Measurements from ENCODE around the gene ST3GAL3. TPM values are rescaled to one million over a fixed set of nuclear protein-coding genes. Genes with fewer than 3 reads are reported as not detected.

The ST3GAL3 gene
- total and polyA plus RNA-seq, 8 donors = 5.6 to 11.4 (median 8.6) TPM

DNA sequence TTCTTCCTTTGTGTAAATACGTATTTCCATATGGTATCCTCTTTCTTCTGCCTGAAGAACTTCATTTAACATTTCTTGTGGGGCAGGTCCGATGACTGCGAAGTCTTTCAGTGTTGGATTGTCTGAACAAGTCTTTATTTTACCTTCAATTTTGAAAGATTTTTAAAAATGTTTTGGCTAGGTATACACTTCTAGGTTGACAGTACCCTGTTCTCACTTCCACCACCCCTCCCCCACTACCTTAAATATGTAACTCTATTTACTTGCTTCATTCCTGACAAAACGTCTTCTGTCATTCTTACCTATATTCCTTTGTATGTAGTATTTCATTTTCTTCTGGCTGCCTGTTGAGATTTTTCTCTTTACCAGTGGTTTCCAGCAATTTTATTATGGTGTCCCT, 140.5 kb downstream of the ST3GAL3 start:
- FAIRE-seq = no peak
- Histone ChIP-seq H3K36me3 (no peaks in the 10 kb centered on the region), H3K27ac (no peak overlapping the region), H3K4me3 (no peak overlapping the region), H3K9me3 (no peaks in the 10 kb centered on the region), H3K4me1 (peaks cover 0 to 2% (median 0%) of the 10 kb centered on the region in 3 donors), H3K27me3 (no peaks in the 10 kb centered on the region)
- ATAC-seq = no peak
- TF ChIP-seq, protein P1, sequence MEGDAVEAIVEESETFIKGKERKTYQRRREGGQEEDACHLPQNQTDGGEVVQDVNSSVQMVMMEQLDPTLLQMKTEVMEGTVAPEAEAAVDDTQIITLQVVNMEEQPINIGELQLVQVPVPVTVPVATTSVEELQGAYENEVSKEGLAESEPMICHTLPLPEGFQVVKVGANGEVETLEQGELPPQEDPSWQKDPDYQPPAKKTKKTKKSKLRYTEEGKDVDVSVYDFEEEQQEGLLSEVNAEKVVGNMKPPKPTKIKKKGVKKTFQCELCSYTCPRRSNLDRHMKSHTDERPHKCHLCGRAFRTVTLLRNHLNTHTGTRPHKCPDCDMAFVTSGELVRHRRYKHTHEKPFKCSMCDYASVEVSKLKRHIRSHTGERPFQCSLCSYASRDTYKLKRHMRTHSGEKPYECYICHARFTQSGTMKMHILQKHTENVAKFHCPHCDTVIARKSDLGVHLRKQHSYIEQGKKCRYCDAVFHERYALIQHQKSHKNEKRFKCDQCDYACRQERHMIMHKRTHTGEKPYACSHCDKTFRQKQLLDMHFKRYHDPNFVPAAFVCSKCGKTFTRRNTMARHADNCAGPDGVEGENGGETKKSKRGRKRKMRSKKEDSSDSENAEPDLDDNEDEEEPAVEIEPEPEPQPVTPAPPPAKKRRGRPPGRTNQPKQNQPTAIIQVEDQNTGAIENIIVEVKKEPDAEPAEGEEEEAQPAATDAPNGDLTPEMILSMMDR (IDR thresholded peaks at IDR 0.05) = no peak
- DNase-seq = no peak
- intact Hi-C loops (cut with DNase I) = no loop called here
- 94 to 95% methylated on average over 4 of the region's 4 CpGs for WGBS, 2 donors

DNA sequence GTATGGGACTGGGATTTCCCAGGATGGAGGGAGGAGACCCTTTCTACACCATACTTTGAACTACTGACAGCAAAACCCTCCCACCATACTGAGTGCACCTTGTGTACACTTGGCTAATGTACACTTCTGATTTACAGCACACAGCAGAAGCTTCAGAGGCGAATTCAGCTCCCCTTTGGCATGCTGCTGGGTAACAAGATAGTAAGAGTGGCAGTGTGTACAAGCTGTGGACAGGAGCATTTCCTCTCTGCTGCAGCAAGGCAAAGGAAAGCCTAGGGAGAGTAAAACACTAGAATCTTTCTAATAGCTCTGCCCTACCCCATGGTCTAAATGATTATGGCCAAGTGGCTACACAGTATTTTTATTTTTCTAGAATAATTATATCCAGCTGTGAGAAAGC, 142.3 kb downstream of the ST3GAL3 start:
- Histone ChIP-seq H3K4me3 (no peak overlapping the region), H3K36me3 (no peaks in the 10 kb centered on the region), H3K27ac (no peak overlapping the region), H3K27me3 (no peaks in the 10 kb centered on the region), H3K9me3 (no peaks in the 10 kb centered on the region), H3K4me1 (peaks cover 0 to 6% (median 0%) of the 10 kb centered on the region in 3 donors)
- WGBS, 2 donors = 55 to 56% methylated on average over 1 of the region's 1 CpG
- TF ChIP-seq, protein P1 (IDR thresholded peaks at IDR 0.05) = no peak
- intact Hi-C loops (cut with DNase I) = no loop called here
- DNase-seq = no peak
- ATAC-seq = no peak
- no peak for FAIRE-seq

DNA sequence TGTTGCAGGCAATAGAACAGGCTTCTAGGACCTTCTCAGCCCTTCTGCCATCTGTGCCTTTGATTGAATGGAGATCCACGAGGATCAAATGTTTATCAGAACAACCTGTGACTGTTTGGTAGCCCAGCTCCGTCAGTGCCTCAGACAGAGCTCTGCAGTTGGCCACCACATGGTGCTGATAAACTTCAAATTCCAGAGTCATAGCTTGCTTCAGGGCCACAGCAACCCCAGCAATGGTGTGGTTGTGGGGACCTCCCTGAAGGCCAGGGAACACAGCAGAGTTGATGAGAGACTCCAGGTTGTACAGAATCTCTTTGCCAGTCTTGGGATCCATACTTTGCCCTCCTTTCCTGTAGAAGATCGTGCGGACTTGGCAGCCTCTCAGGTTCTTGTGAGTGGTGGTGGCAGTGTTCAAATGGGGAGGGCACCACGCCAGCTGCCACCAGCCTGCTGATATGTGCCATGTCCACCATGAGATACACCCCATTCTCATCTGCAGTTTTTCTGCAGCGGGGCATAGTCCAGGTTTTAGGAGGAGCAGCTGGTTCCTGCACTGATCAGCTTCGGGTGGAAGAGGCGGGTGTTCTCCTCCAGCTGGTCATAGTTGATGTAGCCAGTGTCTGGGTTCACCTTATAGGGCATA, 143.4 kb downstream of the ST3GAL3 start:
- TF ChIP-seq, protein P1 (IDR thresholded peaks at IDR 0.05) = no peak
- Histone ChIP-seq H3K4me1 (peaks cover 0 to 6% (median 0%) of the 10 kb centered on the region in 3 donors), H3K27ac (no peak overlapping the region), H3K36me3 (no peaks in the 10 kb centered on the region), H3K9me3 (no peaks in the 10 kb centered on the region), H3K4me3 (no peak overlapping the region), H3K27me3 (no peaks in the 10 kb centered on the region)
- FAIRE-seq = no peak
- WGBS, 2 donors = 82 to 87% methylated on average over 8 of the region's 8 CpGs
- no peak for DNase-seq
- intact Hi-C loops (cut with DNase I) = no loop called here
- ATAC-seq = no peak

DNA sequence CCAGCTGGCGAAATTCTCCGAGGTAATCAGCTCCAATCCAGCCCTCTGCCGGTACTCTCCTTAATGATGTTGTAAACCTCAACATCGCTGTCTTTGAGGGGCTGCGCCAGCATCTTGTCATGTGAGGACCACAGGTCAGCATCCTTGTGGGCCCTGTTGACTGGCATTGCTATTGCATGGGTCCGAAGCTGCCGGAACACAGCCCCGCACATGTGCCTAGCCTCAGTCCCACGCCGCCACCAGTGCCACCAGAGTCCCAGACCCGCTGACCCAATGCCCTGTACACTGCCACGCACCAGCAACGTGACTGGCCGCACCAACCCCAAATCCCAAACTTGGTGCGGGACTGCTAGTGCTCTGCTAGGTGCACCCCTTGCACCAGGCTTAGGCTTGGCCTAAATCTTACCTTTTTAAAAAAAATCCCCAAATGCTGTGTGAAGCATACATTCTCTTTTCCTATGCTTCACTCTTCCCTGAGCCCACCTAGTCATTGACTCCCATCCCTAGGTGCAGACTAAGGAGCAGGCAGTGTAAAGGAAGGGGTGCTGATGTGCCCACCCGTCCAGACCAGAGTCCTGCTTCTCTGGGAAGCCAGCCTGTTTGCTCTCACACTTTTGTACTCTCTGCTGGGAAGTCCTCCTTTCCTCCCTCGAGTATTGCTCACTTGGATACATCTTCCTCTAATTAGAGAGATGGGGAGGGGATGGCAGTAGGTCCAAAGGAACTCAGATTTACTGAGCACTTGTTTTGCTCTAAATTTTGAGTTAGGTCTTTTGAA, 144.4 kb downstream of the ST3GAL3 start:
- TF ChIP-seq, protein P1 (IDR thresholded peaks at IDR 0.05) = no peak
- no peak for ATAC-seq
- Histone ChIP-seq H3K27ac (no peak overlapping the region), H3K4me1 (peaks cover 0 to 6% (median 0%) of the 10 kb centered on the region in 3 donors), H3K9me3 (no peaks in the 10 kb centered on the region), H3K4me3 (no peak overlapping the region), H3K36me3 (no peaks in the 10 kb centered on the region), H3K27me3 (no peaks in the 10 kb centered on the region)
- WGBS, 2 donors = 93 to 96% methylated on average over 17 of the region's 17 CpGs
- no peak for DNase-seq
- intact Hi-C loops (cut with DNase I) = no loop called here
- FAIRE-seq = no peak
